HepG2 (cell line): ENCODE results near the gene PRKG1. TPM values are rescaled to one million over a fixed set of nuclear protein-coding genes. Genes with fewer than 3 reads are reported as not detected.

ENCODE experiments used
- ATAC-seq: fragments of 200-7000 bp; cut with Tn5 transposase; 3 replicates; pipeline ENCODE4 v1.9.1; 2020; ENCODE audit warnings: mild to moderate bottlenecking, moderate library complexity
- BruUV-seq: library from RNA; stranded (reverse); fragments of 400-500 nt; replicated peaks from 2 replicates; lab custom pipeline; 2021; lab: Mats Ljungman, UMichigan
- CTCF ChIA-PET: fragments of 300-600 bp; formaldehyde crosslinking; extraction: SDS; loops from one replicate; lab custom pipeline; 2021; ENCODE audit warnings: low total read pairs, inconsistent platforms, low intra/inter-chr PET ratio; lab: Yijun Ruan, JAX
- POLR2A ChIA-PET: fragments of 350-600 bp; sonication (Branson Sonifier 250); formaldehyde crosslinking; loops from one replicate; lab custom pipeline; 2020; ENCODE audit warnings: antibody characterized with exemption, inconsistent platforms; lab: Yijun Ruan, JAX
- DNase-seq: peaks from one replicate; pipeline ENCODE4 v3.0.0-alpha.2; 2015; ENCODE audit warnings: low spot score
- FAIRE-seq: peaks from 3 replicates; lab custom pipeline; 2011; peaks lifted over from hg19 to GRCh38; lab: Jason Lieb, UNC
- H2AFZ ChIP-seq: one replicate; pipeline ENCODE4 v1.6.1; 2011; ENCODE audit warnings: low read length, inconsistent platforms
- H3K27ac ChIP-seq: fragments of 300-600 bp; 3 replicates; pipeline ENCODE4 v1.8.0; 2011; ENCODE audit warnings: mixed run types, mild to moderate bottlenecking, mixed read lengths, low read length, inconsistent platforms; ENCODE audit not compliant: insufficient read depth; ENCODE audit errors: extremely low read length
- H3K27me3 ChIP-seq, 2 experiments: fragments of 200-600 bp in 1 of 2; 2 replicates in 1 of 2; 3 replicates in 1 of 2; pipeline versions ENCODE4 v1.6.0 to v1.8.0; 2011; ENCODE audit warnings: low read length in 2 of 2, mild to moderate bottlenecking in 2 of 2, moderate library complexity in 2 of 2, inconsistent platforms in 1 of 2; ENCODE audit not compliant: insufficient read depth in 2 of 2, control insufficient read depth in 1 of 2
- H3K36me3 ChIP-seq, 2 experiments: fragments of 200-600 bp in 1 of 2; replicated peaks in 1 of 2; 2 replicates in 1 of 2; 3 replicates in 1 of 2; pipeline versions ENCODE4 v1.5.1 to v1.8.0; 2011; ENCODE audit warnings: low read length in 2 of 2, inconsistent platforms in 1 of 2; ENCODE audit not compliant: insufficient read depth in 2 of 2, control insufficient read depth in 1 of 2
- H3K4me1 ChIP-seq: 2 replicates; pipeline ENCODE4 v1.5.1; 2012; ENCODE audit warnings: low read length, inconsistent platforms; ENCODE audit not compliant: insufficient read depth
- H3K4me2 ChIP-seq: 2 replicates; pipeline ENCODE4 v1.6.0; 2011; ENCODE audit warnings: low read depth, low read length, inconsistent platforms
- H3K4me3 ChIP-seq, 3 experiments: fragments of 200-600 bp in 1 of 3; sonication (generic), shearing (Covaris generic) in 1 of 3; replicated peaks in 1 of 3; 2 replicates each; pipeline ENCODE4 v1.5.1; 2011 to 2016; ENCODE audit warnings: low read length in 3 of 3, inconsistent platforms in 2 of 3, low read depth in 2 of 3, mild to moderate bottlenecking in 2 of 3, control low read depth in 1 of 3, mixed read lengths in 1 of 3; ENCODE audit not compliant: insufficient read depth in 1 of 3
- H3K79me2 ChIP-seq: one replicate; pipeline ENCODE4 v1.6.1; 2011; ENCODE audit warnings: low read length, inconsistent platforms; ENCODE audit not compliant: insufficient read depth
- H3K9ac ChIP-seq: 2 replicates; pipeline ENCODE4 v1.6.0; 2011; ENCODE audit warnings: mild to moderate bottlenecking, low read depth, low read length, inconsistent platforms; ENCODE audit not compliant: insufficient read depth
- H3K9me3 ChIP-seq: 2 replicates; pipeline ENCODE4 v1.5.1; 2012; ENCODE audit warnings: mild to moderate bottlenecking, low read length
- H4K20me1 ChIP-seq: 2 replicates; pipeline ENCODE4 v1.6.0; 2011; ENCODE audit warnings: inconsistent platforms, mild to moderate bottlenecking, low read length, moderate library complexity; ENCODE audit not compliant: insufficient read depth
- MAFF ChIP-seq: IDR thresholded peaks from 2 replicates; pipeline ENCODE4 v1.6.1; 2011; ENCODE audit warnings: low read depth, low read length, improper control_type of control experiment
- MAFK ChIP-seq, 2 experiments: IDR thresholded peaks in 1 of 2; conservative IDR thresholded peaks in 1 of 2; 2 replicates each; pipeline ENCODE4 v1.6.1; 2011; ENCODE audit warnings: improper control_type of control experiment in 2 of 2, low read length in 2 of 2
- RNF2 ChIP-seq: fragments of 450-650 bp; conservative IDR thresholded peaks from 2 replicates; pipeline ENCODE4 v1.6.1; 2016; ENCODE audit warnings: low read depth
- in situ Hi-C: cut with HindIII; loops from 2 replicates; pipeline ENCODE4 v1.10.0; 2017; ENCODE audit warnings: low pct_unique_long_range_greater_than_20kb; ENCODE audit not compliant: extremely low pct_ligation_motif_present
- intact Hi-C: fragments of 100-400 bp; cut with micrococcal nuclease; formaldehyde crosslinking; loops from one replicate; pipeline ENCODE4 v1.10.0; 2022; ENCODE audit not compliant: unreplicated experiment
- polyA plus RNA-seq, 8 experiments: library from polyadenylated mRNA; depleted of rRNA in 3 of 8; stranded (reverse) in 7 of 8; unstranded in 1 of 8; fragments of >200 nt; fragmentation: Illumina TruSeq in 4 of 8; extraction: Trizol in 4 of 8; gene quantifications; 2 replicates each; pipeline versions ENCODE4 v1.2.1 to v1.2.3, GENCODE V29; 2011 to 2016; ENCODE audit warnings: low read depth in 4 of 8, missing spikeins in 1 of 8, mixed read lengths in 1 of 8; ENCODE audit not compliant: insufficient read depth in 1 of 8
- total RNA-seq, 5 experiments: library from RNA; depleted of rRNA; stranded (reverse); fragments of >200 nt; fragmentation: Illumina TruSeq; extraction: Trizol; gene quantifications; 2 replicates each; pipeline ENCODE4 v1.2.3, GENCODE V29; 2016; ENCODE audit warnings: low read depth in 1 of 5
- TF ChIP-seq, protein P1 (sequence below): sonication (generic); formaldehyde crosslinking; IDR thresholded peaks from 2 replicates; pipeline ENCODE4 v1.5.1; 2020; ENCODE audit warnings: mild to moderate bottlenecking, missing genetic modification reagents, borderline replicate concordance
- TF ChIP-seq, protein P2 (sequence below): sonication (generic); formaldehyde crosslinking; IDR thresholded peaks from 2 replicates; pipeline ENCODE4 v1.4.0; 2020; ENCODE audit warnings: missing genetic modification reagents, borderline replicate concordance

Gene PRKG1
- total and polyA plus RNA-seq, 2 of the 13 experiments (the other 11 are each of a cell fraction or from before 2014, with no cell fraction given) = 0.01 TPM; not detected in 1

DNA sequence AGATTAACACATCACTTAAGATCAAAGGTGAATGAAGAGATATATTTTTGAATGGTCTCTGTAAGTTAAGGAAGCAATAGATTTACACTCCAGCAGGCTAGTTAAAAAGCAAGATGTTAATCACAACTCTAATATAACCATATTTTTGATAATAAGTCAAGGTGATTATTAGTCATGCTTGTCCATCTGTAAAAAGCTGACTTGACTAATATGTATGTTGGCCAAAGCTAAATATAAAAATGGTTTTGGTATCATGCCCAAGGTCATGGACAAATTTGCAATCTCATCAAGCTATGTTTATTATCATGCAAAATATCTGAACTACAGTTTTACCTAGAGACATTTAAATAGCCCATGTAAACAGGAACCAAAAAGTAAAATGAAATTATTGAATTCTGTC is 727.7 kb downstream of the PRKG1 start:
- TF ChIP-seq MAFF (peak; percentile 77), MAFK (conservative IDR thresholded peaks at IDR 0.05 in 1 of 2, IDR thresholded peaks at IDR 0.05 in 1 of 2; ENCODE audit: low read length in 2 of 2) (peak; percentile 69 to 83), RNF2 (no peak)
- TF ChIP-seq, protein P1, sequence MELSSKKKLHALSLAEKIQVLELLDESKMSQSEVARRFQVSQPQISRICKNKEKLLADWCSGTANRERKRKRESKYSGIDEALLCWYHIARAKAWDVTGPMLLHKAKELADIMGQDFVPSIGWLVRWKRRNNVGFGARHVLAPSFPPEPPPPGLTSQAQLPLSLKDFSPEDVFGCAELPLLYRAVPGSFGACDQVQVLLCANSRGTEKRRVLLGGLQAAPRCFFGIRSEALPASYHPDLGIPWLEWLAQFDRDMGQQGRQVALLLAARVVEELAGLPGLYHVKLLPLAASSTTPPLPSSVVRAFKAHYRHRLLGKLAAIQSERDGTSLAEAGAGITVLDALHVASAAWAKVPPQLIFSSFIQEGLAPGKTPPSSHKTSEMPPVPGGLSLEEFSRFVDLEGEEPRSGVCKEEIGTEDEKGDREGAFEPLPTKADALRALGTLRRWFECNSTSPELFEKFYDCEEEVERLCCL (CRISPR knock-in tag) = no peak
- TF ChIP-seq, protein P2, sequence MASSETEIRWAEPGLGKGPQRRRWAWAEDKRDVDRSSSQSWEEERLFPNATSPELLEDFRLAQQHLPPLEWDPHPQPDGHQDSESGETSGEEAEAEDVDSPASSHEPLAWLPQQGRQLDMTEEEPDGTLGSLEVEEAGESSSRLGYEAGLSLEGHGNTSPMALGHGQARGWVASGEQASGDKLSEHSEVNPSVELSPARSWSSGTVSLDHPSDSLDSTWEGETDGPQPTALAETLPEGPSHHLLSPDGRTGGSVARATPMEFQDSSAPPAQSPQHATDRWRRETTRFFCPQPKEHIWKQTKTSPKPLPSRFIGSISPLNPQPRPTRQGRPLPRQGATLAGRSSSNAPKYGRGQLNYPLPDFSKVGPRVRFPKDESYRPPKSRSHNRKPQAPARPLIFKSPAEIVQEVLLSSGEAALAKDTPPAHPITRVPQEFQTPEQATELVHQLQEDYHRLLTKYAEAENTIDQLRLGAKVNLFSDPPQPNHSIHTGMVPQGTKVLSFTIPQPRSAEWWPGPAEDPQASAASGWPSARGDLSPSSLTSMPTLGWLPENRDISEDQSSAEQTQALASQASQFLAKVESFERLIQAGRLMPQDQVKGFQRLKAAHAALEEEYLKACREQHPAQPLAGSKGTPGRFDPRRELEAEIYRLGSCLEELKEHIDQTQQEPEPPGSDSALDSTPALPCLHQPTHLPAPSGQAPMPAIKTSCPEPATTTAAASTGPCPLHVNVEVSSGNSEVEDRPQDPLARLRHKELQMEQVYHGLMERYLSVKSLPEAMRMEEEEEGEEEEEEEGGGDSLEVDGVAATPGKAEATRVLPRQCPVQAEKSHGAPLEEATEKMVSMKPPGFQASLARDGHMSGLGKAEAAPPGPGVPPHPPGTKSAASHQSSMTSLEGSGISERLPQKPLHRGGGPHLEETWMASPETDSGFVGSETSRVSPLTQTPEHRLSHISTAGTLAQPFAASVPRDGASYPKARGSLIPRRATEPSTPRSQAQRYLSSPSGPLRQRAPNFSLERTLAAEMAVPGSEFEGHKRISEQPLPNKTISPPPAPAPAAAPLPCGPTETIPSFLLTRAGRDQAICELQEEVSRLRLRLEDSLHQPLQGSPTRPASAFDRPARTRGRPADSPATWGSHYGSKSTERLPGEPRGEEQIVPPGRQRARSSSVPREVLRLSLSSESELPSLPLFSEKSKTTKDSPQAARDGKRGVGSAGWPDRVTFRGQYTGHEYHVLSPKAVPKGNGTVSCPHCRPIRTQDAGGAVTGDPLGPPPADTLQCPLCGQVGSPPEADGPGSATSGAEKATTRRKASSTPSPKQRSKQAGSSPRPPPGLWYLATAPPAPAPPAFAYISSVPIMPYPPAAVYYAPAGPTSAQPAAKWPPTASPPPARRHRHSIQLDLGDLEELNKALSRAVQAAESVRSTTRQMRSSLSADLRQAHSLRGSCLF (CRISPR knock-in tag) = no peak
- Histone ChIP-seq H3K79me2 (no peaks in the 10 kb centered on the region), H3K9me3 (no peaks in the 10 kb centered on the region), H3K4me1 (no peaks in the 10 kb centered on the region), H3K4me3 (no peak overlapping the region), H3K36me3 (no peaks in the 10 kb centered on the region), H3K9ac (no peak overlapping the region), H3K27me3 (no peaks in the 10 kb centered on the region), H3K27ac (no peak overlapping the region), H4K20me1 (no peaks in the 10 kb centered on the region), H2AFZ (no peak overlapping the region), H3K4me2 (no peak overlapping the region)
- DNase-seq (no peak), FAIRE-seq (no peak), ATAC-seq (no peak)
- POLR2A ChIA-PET = no interaction called here
- CTCF ChIA-PET = no interaction called here
- BruUV-seq = no TSS peak
- intact Hi-C loops = no loop called here
- in situ Hi-C loops = no loop called here
